Activated naive CD4-positive, alpha-beta T cell treated with anti-CD3 and anti-CD28 coated beads, Interleukin-2, amount 50 U/mL, for 24 hours (primary cell): ENCODE measurements around the gene MDH1.

Experiments used
- H3K27ac Mint-ChIP-seq: one replicate; pipeline ENCODE4 v1.8.0; 2021; ENCODE audit warnings: mild to moderate bottlenecking, mixed read lengths
- H3K27me3 Mint-ChIP-seq: one replicate; pipeline ENCODE4 v1.8.0; 2021; ENCODE audit warnings: mixed read lengths
- H3K36me3 Mint-ChIP-seq: one replicate; pipeline ENCODE4 v1.8.0; 2021; ENCODE audit warnings: mixed read lengths
- H3K4me1 Mint-ChIP-seq: one replicate; pipeline ENCODE4 v1.8.0; 2021; ENCODE audit warnings: mixed read lengths
- H3K4me3 Mint-ChIP-seq: one replicate; pipeline ENCODE4 v1.8.0; 2021; ENCODE audit warnings: mild to moderate bottlenecking, mixed read lengths
- H3K9me3 Mint-ChIP-seq: one replicate; pipeline ENCODE4 v1.8.0; 2021; ENCODE audit warnings: mixed read lengths

MDH1 gene

GRCh38 chr2:63648632-63649031 lies 59.9 kb downstream of the MDH1 start:
- Mint-ChIP-seq H3K4me3 (no peak overlapping the region), H3K27me3 (peaks cover 8% of the 10 kb centered on the region), H3K4me1 (no peaks in the 10 kb centered on the region), H3K36me3 (peaks cover 5% of the 10 kb centered on the region), H3K9me3 (peaks cover 5% of the 10 kb centered on the region), H3K27ac (no peak overlapping the region)

DNA sequence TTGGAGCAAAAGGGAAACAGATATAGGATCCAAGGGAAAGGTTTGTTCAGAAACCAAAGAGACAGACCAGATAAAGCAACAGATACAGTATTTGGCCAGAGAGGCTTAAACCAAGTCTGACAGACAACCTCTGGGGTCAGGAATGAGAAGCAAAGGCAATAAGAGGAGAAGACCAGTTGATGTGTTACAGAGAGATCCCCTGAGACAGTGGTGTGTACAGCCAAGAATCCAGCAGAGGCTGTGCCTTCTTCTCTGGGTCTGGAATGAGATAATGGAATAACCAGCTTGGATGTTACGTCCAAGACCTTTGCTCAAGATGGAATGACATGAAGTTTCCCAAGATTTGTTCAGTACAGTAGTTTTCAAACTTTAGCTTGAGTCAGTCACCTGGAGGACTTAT lies 61.1 kb downstream of the MDH1 start:
- Mint-ChIP-seq H3K27ac (no peak overlapping the region), H3K9me3 (peaks cover 5% of the 10 kb centered on the region), H3K27me3 (peaks cover 6% of the 10 kb centered on the region), H3K4me1 (no peaks in the 10 kb centered on the region), H3K4me3 (no peak overlapping the region), H3K36me3 (peaks cover 5% of the 10 kb centered on the region)

DNA sequence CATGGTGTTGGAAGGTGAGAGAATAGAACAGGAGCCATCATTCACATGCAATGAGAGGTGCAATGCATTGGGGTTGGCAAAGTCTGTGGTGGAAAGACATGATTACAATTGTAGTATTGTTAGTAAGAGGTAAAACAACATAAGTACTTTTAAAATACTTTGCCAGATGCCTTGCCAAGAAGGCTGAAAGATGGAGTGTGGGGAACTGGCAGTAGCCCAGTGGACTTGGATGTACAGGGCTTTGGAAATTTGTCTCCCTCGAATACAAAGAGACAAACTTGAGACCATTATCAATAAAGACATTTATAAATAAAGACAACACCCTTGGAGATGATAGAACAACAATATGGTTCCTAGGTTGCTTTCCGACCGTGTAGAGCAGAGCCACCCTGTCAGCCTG lies 62.0 kb downstream of the MDH1 start:
- Mint-ChIP-seq H3K27me3 (peaks cover 5% of the 10 kb centered on the region), H3K36me3 (peaks cover 5% of the 10 kb centered on the region), H3K4me1 (no peaks in the 10 kb centered on the region), H3K9me3 (peaks cover 5% of the 10 kb centered on the region), H3K4me3 (no peak overlapping the region), H3K27ac (no peak overlapping the region)

GRCh38 chr2:63651356-63651755 lies 62.6 kb downstream of the MDH1 start:
- Mint-ChIP-seq H3K36me3 (peaks cover 5% of the 10 kb centered on the region), H3K9me3 (peaks cover 5% of the 10 kb centered on the region), H3K27me3 (peaks cover 5% of the 10 kb centered on the region), H3K4me3 (no peak overlapping the region), H3K4me1 (no peaks in the 10 kb centered on the region), H3K27ac (no peak overlapping the region)

- Mint-ChIP-seq H3K27ac (no peak overlapping the region), H3K9me3 (no peaks in the 10 kb centered on the region), H3K27me3 (peaks cover 3% of the 10 kb centered on the region), H3K4me3 (no peak overlapping the region), H3K4me1 (no peaks in the 10 kb centered on the region), H3K36me3 (peaks cover 6% of the 10 kb centered on the region)
Observed at GRCh38 chr2:63651861-63652651, 63.3 kb downstream of the MDH1 start.

DNA sequence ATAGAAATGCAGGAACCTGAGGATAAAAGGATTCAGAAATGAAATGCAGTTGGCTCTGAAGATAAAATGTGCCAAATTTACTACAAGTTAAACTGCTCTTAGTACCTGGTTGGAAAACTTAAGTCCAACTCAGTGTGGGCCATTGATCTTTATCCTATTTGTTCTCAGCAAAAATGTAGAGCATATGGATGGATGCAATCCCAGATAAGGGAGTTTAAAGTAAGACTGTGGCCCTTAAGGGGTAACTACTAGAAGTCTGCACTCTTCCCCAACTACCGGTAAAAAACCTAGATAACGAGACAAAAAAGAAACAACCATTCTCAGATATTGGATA lies 63.9 kb downstream of the MDH1 start:
- Mint-ChIP-seq H3K4me1 (no peaks in the 10 kb centered on the region), H3K27ac (no peak overlapping the region), H3K4me3 (no peak overlapping the region), H3K9me3 (no peaks in the 10 kb centered on the region), H3K27me3 (peaks cover 3% of the 10 kb centered on the region), H3K36me3 (peaks cover 6% of the 10 kb centered on the region)

- no peak overlapping the region for H3K4me3 Mint-ChIP-seq
- H3K9me3 Mint-ChIP-seq: no peaks in the 10 kb centered on the region
- H3K27ac Mint-ChIP-seq: no peak overlapping the region
- H3K4me1 Mint-ChIP-seq: no peaks in the 10 kb centered on the region
- H3K36me3 Mint-ChIP-seq: peaks cover 4% of the 10 kb centered on the region
- peaks cover 2% of the 10 kb centered on the region for H3K27me3 Mint-ChIP-seq
Observed at GRCh38 chr2:63654959-63655358, 66.2 kb downstream of the MDH1 start.
